Activated CD8-positive, alpha-beta T cell treated with anti-CD3 and anti-CD28 coated beads for 36 hours (primary cell): ENCODE measurements around the gene SMAD4. TPM values are rescaled to one million over a fixed set of nuclear protein-coding genes. Genes with fewer than 3 reads are reported as not detected.
A peak's percentile ranks its signal among the peaks of the same experiment; 100 is the strongest.

Experiments
- ATAC-seq: fragments of 200-7000 bp; cut with Tn5 transposase; one replicate; pipeline ENCODE4 v1.10.0; 2021; ENCODE audit warnings: mild to moderate bottlenecking, moderate library complexity
- CTCF ChIA-PET: fragments of 350-600 bp; sonication (Branson Sonifier 250); formaldehyde crosslinking; loops from one replicate; lab custom pipeline; 2021; ENCODE audit warnings: antibody characterized with exemption; lab: Charles Lee
- POLR2A ChIA-PET: fragments of 350-600 bp; sonication (Branson Sonifier 250); formaldehyde crosslinking; loops from one replicate; lab custom pipeline; 2021; ENCODE audit warnings: antibody characterized with exemption; lab: Charles Lee
- DNase-seq: peaks from one replicate; pipeline ENCODE4 v3.0.0-alpha.2; 2020
- H3K27ac Mint-ChIP-seq: one replicate; pipeline ENCODE4 v1.8.0; 2021; ENCODE audit warnings: mild to moderate bottlenecking, mixed read lengths
- H3K27me3 Mint-ChIP-seq: one replicate; pipeline ENCODE4 v1.8.0; 2021; ENCODE audit warnings: mixed read lengths
- H3K36me3 Mint-ChIP-seq: one replicate; pipeline ENCODE4 v1.8.0; 2021; ENCODE audit warnings: low read depth, mixed read lengths
- H3K4me1 Mint-ChIP-seq: one replicate; pipeline ENCODE4 v1.8.0; 2021; ENCODE audit warnings: low read depth, mixed read lengths
- H3K4me3 Mint-ChIP-seq: one replicate; pipeline ENCODE4 v1.8.0; 2021; ENCODE audit warnings: mild to moderate bottlenecking, moderate library complexity, mixed read lengths
- H3K9me3 Mint-ChIP-seq: one replicate; pipeline ENCODE4 v1.8.0; 2021; ENCODE audit warnings: mixed read lengths
- CTCF ChIP-seq: fragments of 200-600 bp; IDR thresholded peaks from one replicate; pipeline ENCODE4 v1.8.0; 2022; ENCODE audit warnings: antibody characterized with exemption, mild to moderate bottlenecking
- intact Hi-C: fragments of 100-400 bp; cut with micrococcal nuclease; formaldehyde crosslinking; loops from one replicate; pipeline ENCODE4 v1.10.0; 2022
- total RNA-seq, 2 experiments: library from RNA; stranded (reverse); gene quantifications; one replicate each; pipeline ENCODE4 v1.2.3, GENCODE V29; 2021

The SMAD4 gene
- total RNA-seq, 2 experiments from 2014 or later, result 68.1 to 71.2 TPM

GRCh38 chr18:51021226-51021965 is 8.6 kb upstream of the SMAD4 start:
- DNase-seq (no peak), ATAC-seq (no peak)
- Mint-ChIP-seq H3K4me1 (no peaks in the 10 kb centered on the region), H3K27me3 (no peaks in the 10 kb centered on the region), H3K27ac (no peak overlapping the region), H3K4me3 (no peak overlapping the region), H3K9me3 (peaks cover 5% of the 10 kb centered on the region), H3K36me3 (peaks cover 5% of the 10 kb centered on the region)
- POLR2A ChIA-PET, result no interaction called here
- no peak for TF ChIP-seq CTCF
- intact Hi-C loops, result no loop called here
- CTCF ChIA-PET, result no interaction called here

- POLR2A ChIA-PET, result no interaction called here
These were observed 4.5 kb upstream of the SMAD4 start for GRCh38 chr18:51025512-51025911.

GRCh38 chr18:51028201-51028805 is 1.7 kb upstream of the SMAD4 start:
- Mint-ChIP-seq H3K27me3 (no peaks in the 10 kb centered on the region), H3K4me3 (peak overlapping the region; percentile 94), H3K4me1 (peaks cover 37% of the 10 kb centered on the region), H3K9me3 (peaks cover 4% of the 10 kb centered on the region), H3K36me3 (peaks cover 16% of the 10 kb centered on the region), H3K27ac (no peak overlapping the region)
- DNase-seq (peak; percentile 35), ATAC-seq (no peak)
- ChIA-PET CTCF (interaction anchor here (0.8 to 3.4 kb wide), 2 partner anchors 23 to 208 kb away, joined by 3 to 16 read pairs; no protein-coding TSS in a partner anchor), POLR2A (interaction anchor here (1.2 to 3.0 kb wide), 3 partner anchors 11 to 125 kb away, joined by 3 to 19 read pairs (median 5); no protein-coding TSS in a partner anchor)
- intact Hi-C loops, result no loop called here
- TF ChIP-seq CTCF, result no peak

More at GRCh38 chr18:51025512-51025911, 4.5 kb upstream of the SMAD4 start:
- intact Hi-C loops, result no loop called here
- DNase-seq (no peak), ATAC-seq (no peak)
- Mint-ChIP-seq H3K27ac (no peak overlapping the region), H3K9me3 (peaks cover 5% of the 10 kb centered on the region), H3K27me3 (no peaks in the 10 kb centered on the region), H3K4me1 (peaks cover 21% of the 10 kb centered on the region), H3K4me3 (no peak overlapping the region), H3K36me3 (peaks cover 9% of the 10 kb centered on the region)
- TF ChIP-seq CTCF, result no peak
- CTCF ChIA-PET, result interaction anchor here (1.0 kb wide), 2 partner anchors 11 to 205 kb away, joined by 3 to 5 read pairs; no protein-coding TSS in a partner anchor

GRCh38 chr18:51029378-51029693 is 677 bp upstream of the SMAD4 start:
- peaks cover 45% of the 10 kb centered on the region for H3K4me1 Mint-ChIP-seq
- ChIA-PET CTCF (interaction anchor here (0.8 to 3.4 kb wide), 4 partner anchors 19 to 209 kb away, joined by 3 to 16 read pairs (median 4); no protein-coding TSS in a partner anchor), POLR2A (interaction anchor here (1.0 to 3.2 kb wide), 9 partner anchors 9 to 150 kb away, joined by 3 to 19 read pairs (median 7); partner anchors contain the start of genes ELAC1 and ME2)
- H3K36me3 Mint-ChIP-seq, result peaks cover 17% of the 10 kb centered on the region
- intact Hi-C loops, result no loop called here
- peak overlapping the region; percentile 94 for H3K4me3 Mint-ChIP-seq
- H3K27me3 Mint-ChIP-seq, result no peaks in the 10 kb centered on the region
- DNase-seq, result no peak
- TF ChIP-seq CTCF, result no peak
- no peaks in the 10 kb centered on the region for H3K9me3 Mint-ChIP-seq
- no peak for ATAC-seq
- H3K27ac Mint-ChIP-seq, result peak overlapping the region; percentile 97
